Ascending aorta (tissue), 2 donors: Measurements from ENCODE around the gene FPGS. TPM values are rescaled to one million over a fixed set of nuclear protein-coding genes. Genes with fewer than 3 reads are reported as not detected.
"Not testable (repeated sequence)": the region's sequence is repeated elsewhere in the genome, so short reads cannot be mapped to it uniquely, and the experiment has no call there.

Experiments used
- DNase-seq, 2 donors: peaks; one replicate each; pipeline ENCODE4 v3.0.0-alpha.2; 2019; ENCODE audit warnings: low spot score in 2 of 2
- H3K27ac ChIP-seq, 2 donors: fragments of 200-600 bp; sonication (generic); one replicate each; pipeline ENCODE4 v1.5.1; 2016 to 2017; ENCODE audit warnings: mild to moderate bottlenecking in 1 of 2
- H3K27me3 ChIP-seq: fragments of 200-600 bp; sonication (generic); one replicate; pipeline ENCODE4 v1.5.1; 2017
- H3K36me3 ChIP-seq, 2 donors: fragments of 200-600 bp; sonication (generic); one replicate each; pipeline ENCODE4 v1.5.1; 2016
- H3K4me1 ChIP-seq, 2 donors: fragments of 200-600 bp; sonication (generic); one replicate each; pipeline ENCODE4 v1.5.1; 2016 to 2017; ENCODE audit warnings: mild to moderate bottlenecking in 1 of 2
- H3K4me3 ChIP-seq, 2 donors: fragments of 200-600 bp; sonication (generic); one replicate each; pipeline ENCODE4 v1.5.1; 2016 to 2017; ENCODE audit warnings: mild to moderate bottlenecking in 1 of 2
- H3K9me3 ChIP-seq, 2 donors: fragments of 200-600 bp; sonication (generic); one replicate each; pipeline ENCODE4 v1.5.1; 2016
- CTCF ChIP-seq, 3 experiments: fragments of 200-600 bp in 2 of 3; fragments of 450-650 bp in 1 of 3; sonication (generic) in 2 of 3; IDR thresholded peaks; one replicate each; pipeline ENCODE4 v1.5.1; 2016 to 2019; ENCODE audit warnings: antibody characterized with exemption in 3 of 3, mild to moderate bottlenecking in 1 of 3, moderate library complexity in 1 of 3
- intact Hi-C: fragments of 100-400 bp; cut with DNase I; formaldehyde crosslinking; loops from one replicate; pipeline ENCODE4 v1.15.1; 2023
- total RNA-seq: library from RNA; depleted of rRNA; stranded (reverse); fragments of >200 nt; gene quantifications from one replicate; pipeline ENCODE4 v1.1.0, GENCODE V29; 2016

Gene FPGS
- total RNA-seq, 1 donor from 2014 or later, result 286 TPM

DNA sequence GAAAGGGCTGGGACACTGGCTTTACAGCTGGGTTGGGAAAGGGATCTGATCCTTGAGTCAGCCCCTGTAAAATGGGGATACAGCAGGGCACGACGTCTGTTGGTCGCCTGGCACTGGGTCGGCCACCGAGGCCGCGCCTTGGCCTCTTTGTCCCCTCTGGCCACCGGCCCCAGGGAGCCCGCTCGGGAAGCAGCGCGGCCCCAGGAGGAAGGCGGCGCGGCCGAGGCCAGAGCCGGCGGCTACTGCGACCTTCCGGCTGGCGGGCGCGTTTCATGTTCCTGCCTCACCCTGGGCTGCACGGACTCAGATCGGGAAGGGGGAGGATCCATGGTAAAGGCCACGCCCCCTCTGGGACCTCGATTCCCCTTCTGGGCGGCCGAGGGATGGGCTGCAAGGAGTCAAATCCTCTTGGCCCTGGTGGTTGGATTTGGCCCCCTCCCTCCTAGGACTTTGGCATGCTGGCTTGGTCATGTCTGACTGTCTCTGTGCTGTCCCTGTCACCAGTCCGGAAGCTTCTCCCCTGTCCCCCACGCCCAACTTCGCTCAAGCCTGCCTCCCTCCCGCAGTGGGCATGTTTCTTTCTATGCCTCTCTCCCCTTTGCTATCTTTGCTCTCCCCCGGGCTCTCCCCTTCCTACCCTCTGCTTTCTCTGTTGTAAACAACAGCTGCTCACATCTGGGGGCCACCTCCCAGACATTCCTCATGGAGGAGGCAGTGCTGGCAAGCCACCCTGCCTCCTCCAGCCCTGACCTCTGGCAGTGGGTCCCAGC, 25.8 kb downstream of the FPGS start:
- intact Hi-C loops, result loop anchor here (2.0 to 5.0 kb wide), 2 partner anchors 34 to 42 kb away; no protein-coding TSS in a partner anchor
- H3K4me1 ChIP-seq, result peaks cover 20 to 59% of the 10 kb centered on the region in 2 donors

DNA sequence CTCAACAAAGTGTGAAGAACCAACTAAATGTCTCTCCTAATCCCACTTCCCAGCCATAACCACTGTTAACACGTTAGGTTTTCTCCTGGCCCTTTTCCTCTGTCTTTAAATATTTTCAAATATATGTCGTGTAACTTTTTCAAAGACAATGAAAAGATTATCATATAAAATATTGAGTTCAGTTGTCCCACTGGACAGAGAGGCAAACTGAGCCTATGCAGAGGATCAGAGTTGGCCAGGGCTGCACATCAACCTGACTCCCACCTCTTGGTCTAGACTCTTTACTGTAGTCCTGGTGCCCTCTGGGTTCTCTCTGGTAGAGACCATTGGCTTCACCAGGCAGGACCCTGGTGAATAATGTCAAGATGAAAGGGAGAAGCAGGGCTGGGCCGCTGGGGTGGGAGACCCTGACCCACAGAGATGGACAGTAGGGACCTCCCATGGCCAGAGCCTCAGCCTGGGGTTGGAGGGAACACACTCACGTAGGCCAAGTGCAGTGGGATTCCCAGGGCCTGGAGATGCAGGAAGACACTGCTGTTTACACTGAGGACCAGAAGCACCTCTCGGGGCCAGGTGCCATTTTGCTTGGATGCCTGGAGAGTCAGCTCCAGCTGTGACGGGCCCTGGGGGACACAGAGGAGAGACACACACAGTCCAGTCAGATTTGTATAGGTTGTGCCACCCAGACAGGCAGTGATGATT, 26.7 kb downstream of the FPGS start:
- peak overlapping the region; percentile 89 to 95 for H3K27ac ChIP-seq
- intact Hi-C loops, result loop anchor here (2.0 to 5.0 kb wide), 2 partner anchors 33 to 41 kb away; no protein-coding TSS in a partner anchor
- H3K4me1 ChIP-seq, result peaks cover 20 to 65% of the 10 kb centered on the region in 2 donors
- H3K36me3 ChIP-seq, result peaks cover 31 to 37% of the 10 kb centered on the region in 2 donors
- TF ChIP-seq CTCF (IDR thresholded peaks at IDR 0.05), result no peak
- H3K9me3 ChIP-seq, result no peaks in the 10 kb centered on the region
- no peak for DNase-seq
- no peak overlapping the region for H3K4me3 ChIP-seq
- H3K27me3 ChIP-seq, result no peaks in the 10 kb centered on the region

More for the DNA sequence above, 25.8 kb downstream of the FPGS start:
- H3K36me3 ChIP-seq, result peaks cover 38 to 47% of the 10 kb centered on the region in 2 donors
- DNase-seq, result peak; percentile 67 to 93
- H3K27me3 ChIP-seq, result no peaks in the 10 kb centered on the region
- peak overlapping the region; percentile 34 to 48 for H3K4me3 ChIP-seq
- TF ChIP-seq CTCF (IDR thresholded peaks at IDR 0.05), result no peak
- H3K27ac ChIP-seq, result peak overlapping the region; percentile 89 to 95
- H3K9me3 ChIP-seq, result no peaks in the 10 kb centered on the region

DNA sequence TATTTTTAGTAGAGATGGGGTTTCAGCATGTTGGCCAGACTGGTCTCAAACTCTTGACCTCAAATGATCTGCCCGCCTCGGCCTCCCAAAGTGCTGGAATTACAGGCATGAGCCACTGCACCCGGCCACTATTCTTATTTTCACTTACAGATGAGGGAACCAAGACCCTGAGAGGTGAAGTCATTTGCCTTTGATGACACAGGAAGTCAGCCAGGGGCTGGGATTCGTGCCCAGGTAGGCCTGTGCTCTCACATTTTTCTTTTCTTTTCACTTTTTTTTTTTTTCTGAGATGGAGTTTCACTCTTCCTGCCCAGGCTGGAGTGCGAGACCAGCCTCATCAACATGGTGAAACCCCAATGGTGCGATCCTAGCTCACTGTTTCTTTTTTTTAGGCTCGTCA, 29.6 kb downstream of the FPGS start:
- intact Hi-C loops, result loop anchor here (2.0 kb wide), 1 partner anchor 29 kb away; the partner anchor contains the start of gene FPGS
- peaks cover 41 to 88% of the 10 kb centered on the region in 2 donors for H3K4me1 ChIP-seq

DNA sequence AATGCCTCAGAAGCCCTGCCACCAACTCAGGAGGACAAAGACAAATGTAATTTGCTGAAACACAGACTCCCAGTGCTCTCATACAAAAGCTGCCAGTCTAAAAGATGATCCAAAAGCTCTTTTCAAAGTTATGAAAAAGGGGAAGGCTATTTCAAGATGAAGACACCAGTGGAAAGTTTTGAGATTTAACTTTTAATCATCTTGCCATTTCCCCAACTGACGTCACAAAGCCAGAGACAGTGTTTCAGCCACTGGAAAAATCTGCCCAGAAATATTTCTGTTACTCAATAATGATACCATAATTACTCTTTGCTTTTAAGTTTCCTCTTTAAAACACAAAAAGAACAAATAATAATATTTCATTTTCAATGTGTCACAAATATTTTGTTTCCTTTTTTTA, 30.9 kb downstream of the FPGS start:
- intact Hi-C loops, result loop anchor here (2.0 kb wide), 1 partner anchor 31 kb away; the partner anchor contains the start of gene FPGS
- no peak overlapping the region for H3K4me3 ChIP-seq
- no peaks in the 10 kb centered on the region for H3K27me3 ChIP-seq
- H3K27ac ChIP-seq, result peak overlapping the region; percentile 95 to 97
- no peak for TF ChIP-seq CTCF (IDR thresholded peaks at IDR 0.05)
- H3K4me1 ChIP-seq, result peaks cover 49 to 87% of the 10 kb centered on the region in 2 donors
- H3K36me3 ChIP-seq, result peaks cover 0 to 7% of the 10 kb centered on the region in 2 donors
- H3K9me3 ChIP-seq, result no peaks in the 10 kb centered on the region
- DNase-seq, result no peak

More for the DNA sequence above, 29.6 kb downstream of the FPGS start:
- no peaks in the 10 kb centered on the region for H3K27me3 ChIP-seq
- peak in 1 of 2 donors; percentile 84 for DNase-seq
- H3K27ac ChIP-seq, result peak overlapping the region; percentile 95 to 97
- H3K9me3 ChIP-seq, result no peaks in the 10 kb centered on the region
- peaks cover 4 to 9% of the 10 kb centered on the region in 2 donors for H3K36me3 ChIP-seq
- TF ChIP-seq CTCF (IDR thresholded peaks at IDR 0.05), result no peak
- H3K4me3 ChIP-seq, result peak overlapping the region in 1 of 2 donors; percentile 20

GRCh38 chr9:127835991-127836516, 33.4 kb downstream of the FPGS start:
- peaks cover 11 to 17% of the 10 kb centered on the region in 2 donors for H3K36me3 ChIP-seq
- H3K4me1 ChIP-seq, result peaks cover 50 to 88% of the 10 kb centered on the region in 2 donors
- H3K9me3 ChIP-seq, result no peaks in the 10 kb centered on the region
- H3K27me3 ChIP-seq, result no peaks in the 10 kb centered on the region
- intact Hi-C loops, result no loop called here
- TF ChIP-seq CTCF (IDR thresholded peaks at IDR 0.05), result no peak
- DNase-seq, result peak in 1 of 2 donors; percentile 86
- H3K4me3 ChIP-seq, result peak overlapping the region in 1 of 2 donors; percentile 42
- H3K27ac ChIP-seq, result peak overlapping the region; percentile 95 to 97

DNA sequence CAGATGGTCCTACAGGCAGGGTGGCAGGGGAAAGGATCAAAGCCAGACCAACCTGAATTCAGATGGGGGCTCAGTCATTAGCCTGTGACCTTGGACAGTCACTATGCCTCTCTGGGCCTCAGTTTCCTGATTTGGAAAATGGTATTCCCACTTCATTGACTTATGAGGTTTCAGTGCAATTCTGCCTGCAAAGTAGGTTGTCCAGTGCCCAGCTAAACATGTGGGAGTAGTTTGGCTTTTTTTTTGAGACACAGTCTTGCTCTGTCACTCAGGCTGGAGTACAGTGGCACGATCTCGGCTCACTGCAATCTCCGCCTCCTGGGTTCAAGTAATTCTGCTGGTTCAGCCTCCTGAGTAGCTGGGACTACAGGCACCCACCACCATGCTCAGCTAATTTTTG, 33.9 kb downstream of the FPGS start:
- H3K27me3 ChIP-seq, H3K9me3 ChIP-seq, DNase-seq, intact Hi-C loops: not testable (repeated sequence)
- Histone ChIP-seq H3K4me3 (peak overlapping the region in 1 of 2 donors; percentile 42), H3K27ac (peak overlapping the region; percentile 95 to 97), H3K4me1 (peaks cover 48 to 89% of the 10 kb centered on the region in 2 donors), H3K36me3 (peaks cover 14 to 22% of the 10 kb centered on the region in 2 donors)
